Panc1 (cell line): ENCODE measurements around the gene ST8SIA3.

Source experiments
- CTCF ChIP-seq: fragments of 450-650 bp; IDR thresholded peaks from 2 replicates; pipeline ENCODE4 v1.5.1; 2017; ENCODE audit warnings: mild to moderate bottlenecking
- POLR2AphosphoS5 ChIP-seq: IDR thresholded peaks from 2 replicates; pipeline ENCODE4 v1.6.1; 2012; ENCODE audit warnings: mild to moderate bottlenecking, low read depth, low read length, moderate library complexity
- REST ChIP-seq, 2 experiments: IDR thresholded peaks; 2 replicates each; pipeline ENCODE4 v1.6.1; 2011 to 2012; ENCODE audit warnings: low read depth in 2 of 2, control low read depth in 1 of 2, low read length in 1 of 2, mild to moderate bottlenecking in 1 of 2, moderate library complexity in 1 of 2; ENCODE audit not compliant: insufficient read depth in 1 of 2
- SIN3A ChIP-seq: IDR thresholded peaks from 2 replicates; pipeline ENCODE4 v1.6.1; 2012; ENCODE audit warnings: low read depth, mild to moderate bottlenecking, low read length, moderate library complexity, borderline replicate concordance; ENCODE audit not compliant: insufficient read depth
- TCF7L2 ChIP-seq: IDR thresholded peaks from 2 replicates; pipeline ENCODE4 v1.6.1; 2011; ENCODE audit warnings: mild to moderate bottlenecking, low read depth, low read length, inconsistent platforms

GRCh38 chr18:57404345-57404744 lies 52.0 kb downstream of the ST8SIA3 start:
- TF ChIP-seq REST (IDR thresholded peaks at IDR 0.05; ENCODE audit: insufficient read depth in 1 of 2, low read depth in 2 of 2, low read length in 1 of 2) (0 out of 4 replicates have a peak, but pooled peaks of 1 of the 2 experiments have one; percentile 18), CTCF (no peak), POLR2AphosphoS5 (no peak), SIN3A (no peak), TCF7L2 (no peak)
